Neural cell (in vitro differentiated cells): Measurements from ENCODE around the gene HIVEP3. TPM values are rescaled to one million over a fixed set of nuclear protein-coding genes. Genes with fewer than 3 reads are reported as not detected.

Source experiments
- H2AFZ ChIP-seq: fragments of 200-600, 300-800 bp; sonication (generic), shearing (Covaris generic); 2 replicates; pipeline ENCODE4 v1.6.0; 2014; ENCODE audit warnings: low read depth, mild to moderate bottlenecking, antibody characterized with exemption, low read length, moderate library complexity
- H3F3A ChIP-seq: fragments of 200-600 bp; shearing (Covaris generic); 2 replicates; pipeline ENCODE4 v1.6.1; 2016; ENCODE audit warnings: mild to moderate bottlenecking, moderate library complexity, mixed read lengths, antibody characterized with exemption, low read length; ENCODE audit not compliant: insufficient read depth, poor library complexity, severe bottlenecking
- H3K27ac ChIP-seq: fragments of 200-600, 300-800 bp; sonication (generic), shearing (Covaris generic); 2 replicates; pipeline ENCODE4 v1.5.1; 2014; ENCODE audit warnings: mild to moderate bottlenecking, low read length, moderate library complexity
- H3K27me3 ChIP-seq: fragments of 300-800, 200-600 bp; sonication (generic), shearing (Covaris generic); 2 replicates; pipeline ENCODE4 v1.6.0; 2014; ENCODE audit warnings: mild to moderate bottlenecking, low read depth, low read length, moderate library complexity; ENCODE audit not compliant: insufficient read depth
- H3K36me3 ChIP-seq: fragments of 300-800, 200-600 bp; sonication (generic), shearing (Covaris generic); 2 replicates; pipeline ENCODE4 v1.5.1; 2014; ENCODE audit warnings: mild to moderate bottlenecking, antibody characterized with exemption, low read length, moderate library complexity; ENCODE audit not compliant: insufficient read depth
- H3K4me2 ChIP-seq: fragments of 300-800, 200-600 bp; sonication (generic), shearing (Covaris generic); 2 replicates; pipeline ENCODE4 v1.6.0; 2014; ENCODE audit warnings: mild to moderate bottlenecking, low read length
- H3K4me3 ChIP-seq: fragments of 300-800, 200-600 bp; sonication (generic), shearing (Covaris generic); 2 replicates; pipeline ENCODE4 v1.5.1; 2014; ENCODE audit warnings: mild to moderate bottlenecking, low read length, moderate library complexity
- H3K79me2 ChIP-seq: fragments of 200-600 bp; shearing (Covaris generic); replicated peaks from 2 replicates; pipeline ENCODE4 v1.6.0; 2014; ENCODE audit warnings: mild to moderate bottlenecking, low read length, moderate library complexity; ENCODE audit not compliant: insufficient read depth
- H3K9ac ChIP-seq: fragments of 300-800, 200-600 bp; sonication (generic), shearing (Covaris generic); 2 replicates; pipeline ENCODE4 v1.6.1; 2016; ENCODE audit warnings: mild to moderate bottlenecking, low read length, mixed read lengths
- H3K9me2 ChIP-seq: fragments of 200-600 bp; shearing (Covaris generic); 2 replicates; pipeline ENCODE4 v1.6.1; 2016; ENCODE audit warnings: mild to moderate bottlenecking, low read length, mixed read lengths; ENCODE audit not compliant: insufficient read depth
- H3K9me3 ChIP-seq: fragments of 200-600, 300-800 bp; sonication (generic), shearing (Covaris generic); 2 replicates; pipeline ENCODE4 v1.6.1; 2016; ENCODE audit warnings: mild to moderate bottlenecking, mixed run types, low read length, moderate library complexity, mixed read lengths
- H4K20me1 ChIP-seq: fragments of 200-600 bp; shearing (Covaris generic); 2 replicates; pipeline ENCODE4 v1.6.1; 2016; ENCODE audit warnings: mild to moderate bottlenecking, mixed run types; ENCODE audit not compliant: insufficient read depth
- CTCF ChIP-seq: fragments of 450-650 bp; IDR thresholded peaks from 2 replicates; pipeline ENCODE4 v1.5.1; 2014; ENCODE audit warnings: antibody characterized with exemption, mild to moderate bottlenecking, moderate library complexity; ENCODE audit not compliant: poor library complexity, severe bottlenecking
- EP300 ChIP-seq: fragments of 450-650 bp; conservative IDR thresholded peaks from 2 replicates; pipeline ENCODE4 v1.6.1; 2014; ENCODE audit warnings: antibody characterized with exemption, mild to moderate bottlenecking, moderate library complexity; ENCODE audit not compliant: poor library complexity, severe bottlenecking
- EZH2 ChIP-seq: fragments of 200-600, 300-800 bp; shearing (Covaris generic), sonication (generic); IDR thresholded peaks from 2 replicates; pipeline ENCODE4 v1.6.1; 2014; ENCODE audit warnings: antibody characterized with exemption, low read length, borderline replicate concordance, mild to moderate bottlenecking; ENCODE audit not compliant: insufficient read depth, poor library complexity, severe bottlenecking
- MXI1 ChIP-seq: fragments of 450-650 bp; conservative IDR thresholded peaks from 2 replicates; pipeline ENCODE4 v1.6.1; 2014; ENCODE audit warnings: antibody characterized with exemption, mild to moderate bottlenecking; ENCODE audit not compliant: poor library complexity, severe bottlenecking
- POLR2AphosphoS5 ChIP-seq: IDR thresholded peaks from 2 replicates; pipeline ENCODE4 v1.6.1; 2012
- RAD21 ChIP-seq: fragments of 450-650 bp; conservative IDR thresholded peaks from 2 replicates; pipeline ENCODE4 v1.6.1; 2014; ENCODE audit warnings: antibody characterized with exemption, mild to moderate bottlenecking, moderate library complexity
- REST ChIP-seq: IDR thresholded peaks from 2 replicates; pipeline ENCODE4 v1.6.1; 2012; ENCODE audit warnings: borderline replicate concordance
- SMC3 ChIP-seq: fragments of 450-650 bp; conservative IDR thresholded peaks from 2 replicates; pipeline ENCODE4 v1.6.1; 2014; ENCODE audit warnings: antibody characterized with exemption, mild to moderate bottlenecking, moderate library complexity; ENCODE audit not compliant: poor library complexity
- TAF1 ChIP-seq: IDR thresholded peaks from 2 replicates; pipeline ENCODE4 v1.6.1; 2012; ENCODE audit warnings: low read depth
- polyA plus RNA-seq: library from polyadenylated mRNA; depleted of rRNA; stranded (reverse); fragments of >200 nt; gene quantifications from 2 replicates; pipeline ENCODE4 v1.2.3, GENCODE V29; 2014

Gene HIVEP3
- polyA plus RNA-seq, 1 donor from 2014 or later: 2.6 TPM

GRCh38 chr1:41768583-41768982 is 150.1 kb downstream of the HIVEP3 start:
- Histone ChIP-seq H3K9me2 (no peaks in the 10 kb centered on the region), H3K4me2 (no peak overlapping the region), H3K9ac (no peak overlapping the region), H3K79me2 (no peaks in the 10 kb centered on the region), H2AFZ (no peak overlapping the region), H3K27me3 (no peaks in the 10 kb centered on the region), H3F3A (no peaks in the 10 kb centered on the region), H3K27ac (no peak overlapping the region), H3K4me3 (no peak overlapping the region), H4K20me1 (no peaks in the 10 kb centered on the region), H3K36me3 (no peaks in the 10 kb centered on the region), H3K9me3 (no peaks in the 10 kb centered on the region)
- TF ChIP-seq MXI1 (no peak), RAD21 (no peak), EP300 (no peak), REST (no peak), SMC3 (no peak), CTCF (no peak), EZH2 (no peak), POLR2AphosphoS5 (no peak), TAF1 (no peak)

GRCh38 chr1:41767534-41768525 is 150.9 kb downstream of the HIVEP3 start:
- Histone ChIP-seq H3K9me2 (no peaks in the 10 kb centered on the region), H2AFZ (no peak overlapping the region), H3K4me2 (no peak overlapping the region), H3K9ac (no peak overlapping the region), H3K4me3 (no peak overlapping the region), H3K36me3 (no peaks in the 10 kb centered on the region), H3K9me3 (no peaks in the 10 kb centered on the region), H3F3A (no peaks in the 10 kb centered on the region), H3K27ac (peak overlapping the region; percentile 34), H3K79me2 (no peaks in the 10 kb centered on the region), H3K27me3 (no peaks in the 10 kb centered on the region), H4K20me1 (no peaks in the 10 kb centered on the region)
- TF ChIP-seq MXI1 (no peak), EP300 (no peak), POLR2AphosphoS5 (no peak), RAD21 (no peak), CTCF (no peak)
